ENCODE data around the gene DDX10.

DNA sequence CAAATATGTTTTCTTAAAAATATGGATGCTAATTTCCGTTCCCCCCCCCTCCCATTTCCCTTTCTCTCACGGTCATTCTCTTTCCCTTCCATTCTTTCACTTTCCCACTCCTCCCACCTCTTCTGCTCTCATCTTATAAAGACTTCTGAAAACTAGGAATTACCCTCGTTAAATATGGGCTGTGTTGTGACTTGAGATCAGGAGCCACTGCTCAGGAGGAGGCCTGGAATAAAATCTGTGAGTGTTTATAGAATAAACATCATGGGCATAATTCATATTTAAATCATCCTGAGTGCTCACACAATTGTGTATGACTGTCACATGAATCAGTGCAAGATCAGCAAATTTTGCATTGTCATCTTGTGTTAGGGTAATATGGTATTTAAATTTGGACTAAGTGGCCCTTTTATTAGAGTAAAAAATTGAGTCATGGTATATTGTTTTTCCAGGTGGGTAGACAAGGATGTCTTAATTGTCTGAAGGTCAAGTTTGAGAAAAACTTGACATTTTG, 208.0 kb downstream of the DDX10 start:
- TF ChIP-seq, protein P1, sequence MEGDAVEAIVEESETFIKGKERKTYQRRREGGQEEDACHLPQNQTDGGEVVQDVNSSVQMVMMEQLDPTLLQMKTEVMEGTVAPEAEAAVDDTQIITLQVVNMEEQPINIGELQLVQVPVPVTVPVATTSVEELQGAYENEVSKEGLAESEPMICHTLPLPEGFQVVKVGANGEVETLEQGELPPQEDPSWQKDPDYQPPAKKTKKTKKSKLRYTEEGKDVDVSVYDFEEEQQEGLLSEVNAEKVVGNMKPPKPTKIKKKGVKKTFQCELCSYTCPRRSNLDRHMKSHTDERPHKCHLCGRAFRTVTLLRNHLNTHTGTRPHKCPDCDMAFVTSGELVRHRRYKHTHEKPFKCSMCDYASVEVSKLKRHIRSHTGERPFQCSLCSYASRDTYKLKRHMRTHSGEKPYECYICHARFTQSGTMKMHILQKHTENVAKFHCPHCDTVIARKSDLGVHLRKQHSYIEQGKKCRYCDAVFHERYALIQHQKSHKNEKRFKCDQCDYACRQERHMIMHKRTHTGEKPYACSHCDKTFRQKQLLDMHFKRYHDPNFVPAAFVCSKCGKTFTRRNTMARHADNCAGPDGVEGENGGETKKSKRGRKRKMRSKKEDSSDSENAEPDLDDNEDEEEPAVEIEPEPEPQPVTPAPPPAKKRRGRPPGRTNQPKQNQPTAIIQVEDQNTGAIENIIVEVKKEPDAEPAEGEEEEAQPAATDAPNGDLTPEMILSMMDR (IDR thresholded peaks at IDR 0.05), result no peak
- no peak for TF ChIP-seq POLR2A (IDR thresholded peaks at IDR 0.05)

Measured in adrenal gland (tissue), 5 donors.